GM12864 (cell line): ENCODE measurements around the gene PHF12.

Experiments used
- DNase-seq: peaks from one replicate; pipeline ENCODE4 v3.0.0-alpha.2; 2011; ENCODE audit warnings: low read depth
- H3K4me3 ChIP-seq: 2 replicates; pipeline ENCODE4 v1.5.1; 2011; ENCODE audit warnings: mild to moderate bottlenecking, low read depth, low read length, control low read depth
- TF ChIP-seq, protein P1 (sequence below): IDR thresholded peaks from 2 replicates; pipeline ENCODE4 v1.5.1; 2011; ENCODE audit warnings: low read depth, mild to moderate bottlenecking, moderate library complexity, low read length, control low read depth, inconsistent platforms; ENCODE audit errors: missing control alignments

PHF12 gene

DNA sequence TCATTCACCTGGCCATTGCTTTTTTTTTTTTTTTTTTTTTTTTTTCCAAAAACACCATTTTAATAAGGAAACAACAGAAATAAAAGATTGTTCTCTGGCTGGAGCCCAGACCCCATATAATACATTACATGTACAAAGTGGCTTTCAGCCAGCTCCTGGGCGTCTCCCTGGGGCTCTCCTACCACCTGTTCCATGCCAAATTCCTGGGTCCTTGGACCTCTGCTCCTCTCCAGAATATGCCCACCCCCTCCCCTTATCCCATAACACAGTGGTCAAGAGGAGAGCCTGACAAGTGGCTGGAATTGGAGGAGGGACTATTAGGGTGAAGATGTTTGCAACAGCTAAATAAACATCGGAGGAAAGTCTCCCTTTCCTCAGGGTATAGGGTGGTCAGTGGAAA lies 3.6 kb upstream of the PHF12 start:
- TF ChIP-seq, protein P1, sequence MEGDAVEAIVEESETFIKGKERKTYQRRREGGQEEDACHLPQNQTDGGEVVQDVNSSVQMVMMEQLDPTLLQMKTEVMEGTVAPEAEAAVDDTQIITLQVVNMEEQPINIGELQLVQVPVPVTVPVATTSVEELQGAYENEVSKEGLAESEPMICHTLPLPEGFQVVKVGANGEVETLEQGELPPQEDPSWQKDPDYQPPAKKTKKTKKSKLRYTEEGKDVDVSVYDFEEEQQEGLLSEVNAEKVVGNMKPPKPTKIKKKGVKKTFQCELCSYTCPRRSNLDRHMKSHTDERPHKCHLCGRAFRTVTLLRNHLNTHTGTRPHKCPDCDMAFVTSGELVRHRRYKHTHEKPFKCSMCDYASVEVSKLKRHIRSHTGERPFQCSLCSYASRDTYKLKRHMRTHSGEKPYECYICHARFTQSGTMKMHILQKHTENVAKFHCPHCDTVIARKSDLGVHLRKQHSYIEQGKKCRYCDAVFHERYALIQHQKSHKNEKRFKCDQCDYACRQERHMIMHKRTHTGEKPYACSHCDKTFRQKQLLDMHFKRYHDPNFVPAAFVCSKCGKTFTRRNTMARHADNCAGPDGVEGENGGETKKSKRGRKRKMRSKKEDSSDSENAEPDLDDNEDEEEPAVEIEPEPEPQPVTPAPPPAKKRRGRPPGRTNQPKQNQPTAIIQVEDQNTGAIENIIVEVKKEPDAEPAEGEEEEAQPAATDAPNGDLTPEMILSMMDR = no peak
- no peak for DNase-seq

DNA sequence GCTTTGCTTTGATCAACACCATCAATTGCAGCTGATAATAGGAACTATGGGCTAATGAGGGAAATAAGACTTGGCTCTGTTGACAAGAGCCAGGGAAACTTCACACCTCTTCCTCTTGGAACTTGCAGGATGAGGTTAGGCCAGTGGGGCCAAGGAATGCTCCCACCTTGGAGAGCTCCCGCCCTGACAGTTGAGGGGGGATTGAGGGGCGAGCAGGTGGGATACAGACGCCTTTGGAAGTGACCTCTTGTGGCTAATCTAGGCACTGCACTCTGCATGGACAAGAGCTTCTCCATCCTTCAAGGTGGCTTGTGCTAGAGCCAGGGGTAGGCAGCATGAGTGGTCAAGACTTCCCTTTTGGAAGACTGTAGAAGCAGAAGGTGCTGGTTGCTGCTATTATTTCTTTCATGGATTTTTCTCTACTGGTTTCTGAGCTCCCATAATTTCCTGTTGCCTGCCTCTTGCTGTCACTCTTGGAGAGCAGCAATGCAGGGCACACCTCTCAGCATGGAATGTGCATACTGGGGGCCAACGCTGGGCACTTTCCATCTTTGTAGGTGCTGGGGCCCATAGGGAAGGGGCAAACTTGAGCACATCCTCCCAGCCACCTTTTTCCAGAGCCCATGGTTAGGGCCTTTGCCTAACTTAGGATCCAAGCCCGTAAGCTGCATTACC lies 2.3 kb upstream of the PHF12 start:
- DNase-seq = no peak
- H3K4me3 ChIP-seq = no peak overlapping the region

More for the DNA sequence above, 3.6 kb upstream of the PHF12 start:
- H3K4me3 ChIP-seq = no peak overlapping the region

DNA sequence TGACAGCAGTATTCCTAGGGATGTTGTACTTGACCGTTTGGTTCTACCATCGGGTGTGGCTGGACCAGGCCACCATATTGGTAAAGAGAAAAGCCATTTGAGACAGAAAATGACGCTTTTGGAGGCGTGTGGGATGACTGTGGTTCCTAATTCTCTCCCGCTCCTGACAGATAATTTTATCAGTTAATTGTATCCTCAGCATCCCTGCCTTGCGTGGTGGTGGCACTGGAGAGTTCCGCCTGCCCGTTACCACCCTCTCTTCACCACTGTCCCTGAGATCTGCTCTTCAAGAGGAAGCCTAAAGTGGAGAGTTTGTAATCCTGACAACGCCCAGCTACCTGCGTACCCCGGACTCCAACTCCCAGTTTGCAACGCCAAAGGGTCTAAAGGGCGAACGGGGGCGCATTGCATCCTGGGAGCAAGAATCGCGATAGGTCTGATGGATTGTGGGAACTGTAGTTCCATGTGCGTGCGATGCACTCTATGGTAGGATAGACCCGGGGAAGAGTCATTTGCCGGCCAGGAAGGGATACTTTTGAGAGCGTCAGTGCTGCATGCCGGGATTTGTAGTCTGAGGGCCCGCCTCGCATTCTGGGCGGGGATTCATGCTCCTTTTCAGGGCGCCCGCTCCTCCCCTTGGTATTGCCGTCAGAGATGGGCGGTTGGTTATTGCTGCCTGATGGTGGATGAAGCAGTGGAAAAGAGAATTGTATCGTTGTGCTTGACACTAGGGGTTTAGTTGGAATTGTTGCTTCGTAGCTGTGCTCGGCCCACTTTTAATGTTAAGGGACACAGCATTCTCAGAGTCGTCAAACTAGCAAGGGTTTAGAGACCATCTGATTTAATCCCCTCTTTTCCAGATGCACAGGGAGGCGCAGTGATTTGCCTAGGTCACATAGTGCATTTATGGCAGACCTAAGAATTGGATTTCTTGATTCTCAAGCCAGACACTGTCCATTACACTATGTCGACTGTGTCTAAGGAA lies 965 bp upstream of the PHF12 start:
- H3K4me3 ChIP-seq = peak overlapping the region; percentile 57
- peak; percentile 99 for DNase-seq
- TF ChIP-seq, protein P1 = no peak

More for the DNA sequence above, 2.3 kb upstream of the PHF12 start:
- TF ChIP-seq, protein P1 = peak; percentile 99

DNA sequence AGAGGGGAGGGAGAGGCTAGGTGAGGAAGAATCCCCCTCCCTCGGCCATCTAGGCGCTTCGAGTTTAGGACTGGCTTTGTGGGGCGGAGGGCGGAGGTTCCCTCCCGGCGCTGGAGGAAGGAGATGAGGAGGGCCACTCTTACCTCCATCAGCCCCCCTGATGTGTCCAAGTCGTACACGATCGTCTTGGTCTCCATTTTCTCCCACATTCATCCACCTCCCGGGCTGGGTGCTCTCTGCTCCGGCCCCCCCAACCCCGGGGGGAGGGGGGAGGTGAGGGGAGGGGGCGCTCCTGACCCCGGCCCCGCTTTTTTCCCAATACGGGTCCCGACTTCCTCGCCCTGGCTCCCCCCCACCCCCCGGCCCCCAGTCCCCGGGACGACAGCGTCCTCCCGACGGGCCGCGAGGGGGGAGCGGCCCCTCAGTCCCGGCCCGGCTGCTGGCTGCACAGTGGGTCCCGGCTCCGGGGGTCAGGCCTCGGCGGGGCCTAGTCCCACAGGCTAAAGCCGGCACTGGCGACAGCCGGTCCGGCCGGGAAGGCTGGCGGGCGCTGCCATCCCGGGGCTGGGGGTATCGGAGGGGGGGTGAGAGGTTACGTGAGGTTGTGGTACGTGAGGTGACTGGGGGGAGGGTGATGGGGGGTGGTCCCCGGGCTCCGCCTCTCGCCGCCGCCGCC lies 428 bp downstream of the PHF12 start:
- no peak for DNase-seq
- H3K4me3 ChIP-seq = peak overlapping the region; percentile 88
- TF ChIP-seq, protein P1 = no peak

DNA sequence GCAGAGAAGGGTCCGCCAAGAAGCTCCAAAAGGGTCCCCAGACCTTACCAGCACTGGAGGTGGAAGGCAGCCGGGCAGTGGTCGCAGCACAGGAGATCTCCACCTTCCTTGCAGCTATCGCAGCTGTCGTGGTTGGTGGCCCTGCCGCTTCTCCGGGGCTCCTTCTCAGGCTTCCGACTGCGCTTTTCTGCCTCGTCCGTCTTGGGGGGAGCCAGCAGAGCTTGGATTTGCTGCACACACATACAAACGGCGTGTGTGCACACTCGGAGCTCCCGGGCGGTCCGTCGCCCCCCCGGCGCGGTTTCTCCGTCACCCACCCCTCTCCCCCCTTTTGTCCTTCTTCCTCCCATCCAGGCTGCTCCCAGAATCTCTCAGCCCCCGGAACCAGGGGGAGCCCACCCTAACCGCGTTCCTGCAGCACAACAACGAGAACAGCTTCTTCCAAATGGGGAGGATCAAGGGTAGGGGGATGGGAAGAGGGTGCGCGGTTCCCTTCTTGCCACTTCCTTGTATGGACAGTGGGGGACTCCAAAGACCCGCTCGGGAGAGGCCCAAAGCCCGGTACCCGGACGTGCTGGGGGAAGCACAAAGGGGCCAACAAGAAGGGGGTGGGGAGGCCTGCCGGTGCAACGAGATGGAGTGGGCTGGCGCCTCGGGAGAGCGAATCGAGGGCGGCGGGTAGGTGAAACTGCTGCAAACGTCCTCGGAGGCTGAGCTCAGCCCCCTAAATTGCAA lies 1.1 kb downstream of the PHF12 start:
- H3K4me3 ChIP-seq = peak overlapping the region; percentile 88
- TF ChIP-seq, protein P1 = no peak
- no peak for DNase-seq
